Tibial nerve (tissue), 4 donors: ENCODE results near the gene AGAP3. TPM values are rescaled to one million over a fixed set of nuclear protein-coding genes. Genes with fewer than 3 reads are reported as not detected.

Experiments used
- DNase-seq, 2 donors: peaks; one replicate each; pipeline ENCODE4 v3.0.0-alpha.2; 2019; ENCODE audit warnings: low spot score in 2 of 2
- H3K27ac ChIP-seq, 4 donors: fragments of 200-600 bp; sonication (generic) in 3 of 4; one replicate each; pipeline ENCODE4 v1.5.1; 2017 to 2019; ENCODE audit warnings: mild to moderate bottlenecking in 1 of 4
- H3K27me3 ChIP-seq, 2 donors: fragments of 200-600 bp; sonication (generic) in 1 of 2; one replicate each; pipeline versions ENCODE4 v1.5.1 to v1.6.0; 2017 to 2019
- H3K36me3 ChIP-seq, 3 donors: fragments of 200-600 bp; sonication (generic); one replicate each; pipeline ENCODE4 v1.5.1; 2018 to 2019
- H3K4me1 ChIP-seq, 4 donors: fragments of 200-600 bp; sonication (generic) in 3 of 4; one replicate each; pipeline ENCODE4 v1.5.1; 2017 to 2019
- H3K4me3 ChIP-seq, 4 donors: fragments of 200-600 bp; sonication (generic) in 3 of 4; one replicate each; pipeline ENCODE4 v1.5.1; 2017 to 2019; ENCODE audit warnings: mild to moderate bottlenecking in 1 of 4, moderate library complexity in 1 of 4
- H3K9me3 ChIP-seq, 4 donors: fragments of 200-600 bp; sonication (generic) in 3 of 4; one replicate each; pipeline ENCODE4 v1.5.1; 2017 to 2019
- EP300 ChIP-seq, 2 donors: sonication (generic); formaldehyde crosslinking; IDR thresholded peaks; one replicate each; pipeline ENCODE4 v1.6.1; 2017; ENCODE audit warnings: antibody characterized with exemption in 2 of 2, mild to moderate bottlenecking in 1 of 2
- POLR2A ChIP-seq, 2 donors: fragments of 450-650 bp; IDR thresholded peaks; one replicate each; pipeline ENCODE4 v1.6.1; 2017; ENCODE audit warnings: antibody characterized with exemption in 2 of 2, mild to moderate bottlenecking in 2 of 2, moderate library complexity in 2 of 2
- WGBS, 2 donors: methylation state at CpG; one replicate each; pipeline ENCODE4 v1.1.5; 2018; 5-methylcytosine and 5-hydroxymethylcytosine counted together
- total RNA-seq, 4 donors: library from RNA; depleted of rRNA; stranded (reverse); fragments of >200 nt; gene quantifications; one replicate each; pipeline ENCODE4 v1.1.0, GENCODE V29; 2016
- TF ChIP-seq, protein P1 (sequence below), 5 experiments: fragments of 200-600 bp in 3 of 5; fragments of 450-650 bp in 2 of 5; sonication (generic) in 3 of 5; IDR thresholded peaks; one replicate each; pipeline ENCODE4 v1.5.1; 2016 to 2019; ENCODE audit warnings: antibody characterized with exemption in 5 of 5, mild to moderate bottlenecking in 3 of 5, moderate library complexity in 2 of 5

AGAP3 gene
- total RNA-seq, 4 donors from 2014 or later: 40.0 to 114 (median 87.2) TPM

DNA sequence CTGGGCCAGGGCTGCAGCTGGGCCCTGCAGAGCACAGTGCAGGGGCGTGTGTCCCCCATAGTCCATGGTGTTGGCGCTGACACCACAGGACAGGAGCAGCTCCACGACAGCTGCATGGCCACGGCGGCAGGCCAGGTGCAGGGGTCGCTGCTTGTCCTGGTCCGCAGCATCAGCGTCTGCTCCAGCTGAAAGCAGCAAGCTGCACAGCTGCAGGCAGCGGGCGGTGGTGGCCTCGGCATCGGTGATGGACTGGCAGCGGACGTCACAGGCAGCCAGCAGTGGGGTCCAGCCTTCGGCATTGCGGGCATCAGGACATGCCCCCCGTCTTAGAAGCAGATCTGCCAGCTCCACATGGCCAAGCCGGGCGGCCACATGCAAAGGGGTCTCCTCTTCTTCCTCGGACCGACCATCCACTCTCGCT is 94.7 kb downstream of the AGAP3 start:
- H3K27me3 ChIP-seq: peaks cover 0 to 28% of the 10 kb centered on the region in 2 donors
- no peaks in the 10 kb centered on the region for H3K9me3 ChIP-seq
- 91 to 93% methylated on average over 13 to 14 of the region's 22 CpGs for WGBS, 2 donors
- no peak overlapping the region for H3K4me3 ChIP-seq
- H3K36me3 ChIP-seq: no peaks in the 10 kb centered on the region
- TF ChIP-seq EP300 (IDR thresholded peaks at IDR 0.05): no peak
- TF ChIP-seq POLR2A (IDR thresholded peaks at IDR 0.05): no peak
- TF ChIP-seq, protein P1, sequence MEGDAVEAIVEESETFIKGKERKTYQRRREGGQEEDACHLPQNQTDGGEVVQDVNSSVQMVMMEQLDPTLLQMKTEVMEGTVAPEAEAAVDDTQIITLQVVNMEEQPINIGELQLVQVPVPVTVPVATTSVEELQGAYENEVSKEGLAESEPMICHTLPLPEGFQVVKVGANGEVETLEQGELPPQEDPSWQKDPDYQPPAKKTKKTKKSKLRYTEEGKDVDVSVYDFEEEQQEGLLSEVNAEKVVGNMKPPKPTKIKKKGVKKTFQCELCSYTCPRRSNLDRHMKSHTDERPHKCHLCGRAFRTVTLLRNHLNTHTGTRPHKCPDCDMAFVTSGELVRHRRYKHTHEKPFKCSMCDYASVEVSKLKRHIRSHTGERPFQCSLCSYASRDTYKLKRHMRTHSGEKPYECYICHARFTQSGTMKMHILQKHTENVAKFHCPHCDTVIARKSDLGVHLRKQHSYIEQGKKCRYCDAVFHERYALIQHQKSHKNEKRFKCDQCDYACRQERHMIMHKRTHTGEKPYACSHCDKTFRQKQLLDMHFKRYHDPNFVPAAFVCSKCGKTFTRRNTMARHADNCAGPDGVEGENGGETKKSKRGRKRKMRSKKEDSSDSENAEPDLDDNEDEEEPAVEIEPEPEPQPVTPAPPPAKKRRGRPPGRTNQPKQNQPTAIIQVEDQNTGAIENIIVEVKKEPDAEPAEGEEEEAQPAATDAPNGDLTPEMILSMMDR (IDR thresholded peaks at IDR 0.05): no peak
- H3K27ac ChIP-seq: no peak overlapping the region
- H3K4me1 ChIP-seq: no peaks in the 10 kb centered on the region
- DNase-seq: no peak

DNA sequence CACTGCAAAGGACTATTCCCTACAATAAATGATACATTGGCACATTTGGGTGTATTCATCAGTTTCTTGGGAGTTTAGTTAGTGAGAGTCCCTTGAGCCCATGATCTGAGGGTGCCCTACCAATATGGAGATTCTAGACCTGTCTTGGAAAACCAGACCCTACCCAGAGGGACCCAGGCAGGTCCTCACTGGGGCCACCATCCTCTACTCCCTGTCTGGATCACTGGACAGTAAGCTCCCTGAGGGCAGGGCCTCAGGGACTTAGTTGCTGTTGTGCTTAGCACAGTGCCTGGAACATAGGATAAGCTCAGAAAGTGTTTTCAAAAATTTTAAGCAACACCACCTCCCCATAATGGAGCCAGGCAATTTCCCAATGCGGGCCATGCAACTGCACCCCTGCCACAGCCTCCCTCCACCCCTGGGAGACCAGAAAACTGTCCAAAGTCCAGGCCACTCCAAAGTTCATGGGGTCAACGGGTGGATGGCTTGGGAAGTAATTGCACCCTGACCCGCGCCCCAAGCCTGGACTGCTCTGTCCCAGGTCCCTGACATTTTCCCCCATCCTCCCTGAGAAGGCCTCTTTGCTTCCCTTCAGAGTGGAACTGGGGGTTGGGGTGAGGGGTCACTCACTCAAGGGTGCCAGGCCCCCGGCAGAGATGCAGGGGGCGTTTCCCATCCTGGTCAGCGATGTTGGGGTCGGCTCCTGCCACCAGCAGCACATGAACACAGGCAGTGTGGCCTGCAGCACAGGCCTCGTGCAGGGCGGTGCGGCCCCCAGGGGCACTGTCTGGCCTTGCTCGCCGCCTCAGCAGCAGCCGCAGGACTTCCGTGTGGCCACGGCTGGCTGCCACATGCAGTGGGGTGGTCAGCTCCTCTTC is 99.7 kb downstream of the AGAP3 start:
- Histone ChIP-seq H3K4me1 (no peaks in the 10 kb centered on the region), H3K27me3 (peaks cover 0 to 16% of the 10 kb centered on the region in 2 donors), H3K36me3 (no peaks in the 10 kb centered on the region), H3K27ac (no peak overlapping the region), H3K9me3 (no peaks in the 10 kb centered on the region), H3K4me3 (no peak overlapping the region)
- TF ChIP-seq EP300 (IDR thresholded peaks at IDR 0.05) (no peak), POLR2A (IDR thresholded peaks at IDR 0.05) (no peak)
- TF ChIP-seq, protein P1 (IDR thresholded peaks at IDR 0.05): no peak
- no peak for DNase-seq
- 72 to 84% methylated on average over 5 to 10 of the region's 16 CpGs for WGBS, 2 donors

DNA sequence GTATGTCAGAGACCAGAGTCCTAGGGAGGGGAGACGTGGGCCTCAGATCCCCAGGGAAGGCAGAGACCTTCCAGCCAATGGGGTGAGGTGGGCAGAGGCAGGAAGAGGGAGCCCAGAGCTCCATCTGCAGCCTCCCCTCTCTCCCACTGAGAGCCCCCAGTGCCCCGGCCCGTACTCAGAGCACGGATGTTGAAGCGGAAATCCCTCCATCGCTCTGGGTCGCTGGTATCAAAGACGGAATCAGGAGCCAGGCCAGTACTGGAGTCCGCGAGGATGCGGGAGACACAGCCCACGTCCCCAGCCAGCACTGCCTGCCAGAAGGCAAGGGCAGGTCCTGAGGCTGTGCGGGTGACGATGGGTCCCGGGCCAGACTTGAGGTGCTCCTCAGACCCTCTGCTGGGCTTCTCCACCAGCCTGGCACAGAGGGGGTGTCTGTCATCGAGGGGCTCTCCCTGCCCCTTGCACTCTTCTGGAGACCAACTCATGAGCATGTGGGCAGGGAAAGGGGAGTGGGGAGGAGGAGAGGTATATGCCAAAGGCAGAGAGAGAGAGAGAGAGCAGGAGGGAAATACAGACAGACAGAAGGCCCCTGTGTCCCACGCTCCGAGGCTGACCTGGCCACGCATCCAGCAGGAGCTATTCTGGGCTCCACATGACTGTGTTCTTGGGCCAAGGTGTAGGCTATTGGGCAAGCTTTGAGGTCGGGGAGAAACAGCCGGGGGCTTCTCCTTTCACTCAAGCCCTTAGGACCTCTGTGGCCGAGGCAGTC is 100.5 kb downstream of the AGAP3 start, which contains the start of gene ASB10:
Gene ASB10 (minus strand): TSS at position 611 of the 769 bp plus-strand sequence. CDS start 120 bp downstream, at position 491.
- no peak for TF ChIP-seq POLR2A (IDR thresholded peaks at IDR 0.05)
- Histone ChIP-seq H3K4me1 (no peaks in the 10 kb centered on the region), H3K4me3 (no peak within 1 kb of the TSS), H3K27me3 (peaks cover 0 to 11% of the 10 kb centered on the region in 2 donors), H3K27ac (no peak within 1 kb of the TSS), H3K9me3 (no peaks in the 10 kb centered on the region), H3K36me3 (no peaks in the 10 kb centered on the region)
- WGBS, 2 donors: 55 to 70% methylated on average over 15 to 22 of the region's 22 CpGs
- DNase-seq: no peak

DNA sequence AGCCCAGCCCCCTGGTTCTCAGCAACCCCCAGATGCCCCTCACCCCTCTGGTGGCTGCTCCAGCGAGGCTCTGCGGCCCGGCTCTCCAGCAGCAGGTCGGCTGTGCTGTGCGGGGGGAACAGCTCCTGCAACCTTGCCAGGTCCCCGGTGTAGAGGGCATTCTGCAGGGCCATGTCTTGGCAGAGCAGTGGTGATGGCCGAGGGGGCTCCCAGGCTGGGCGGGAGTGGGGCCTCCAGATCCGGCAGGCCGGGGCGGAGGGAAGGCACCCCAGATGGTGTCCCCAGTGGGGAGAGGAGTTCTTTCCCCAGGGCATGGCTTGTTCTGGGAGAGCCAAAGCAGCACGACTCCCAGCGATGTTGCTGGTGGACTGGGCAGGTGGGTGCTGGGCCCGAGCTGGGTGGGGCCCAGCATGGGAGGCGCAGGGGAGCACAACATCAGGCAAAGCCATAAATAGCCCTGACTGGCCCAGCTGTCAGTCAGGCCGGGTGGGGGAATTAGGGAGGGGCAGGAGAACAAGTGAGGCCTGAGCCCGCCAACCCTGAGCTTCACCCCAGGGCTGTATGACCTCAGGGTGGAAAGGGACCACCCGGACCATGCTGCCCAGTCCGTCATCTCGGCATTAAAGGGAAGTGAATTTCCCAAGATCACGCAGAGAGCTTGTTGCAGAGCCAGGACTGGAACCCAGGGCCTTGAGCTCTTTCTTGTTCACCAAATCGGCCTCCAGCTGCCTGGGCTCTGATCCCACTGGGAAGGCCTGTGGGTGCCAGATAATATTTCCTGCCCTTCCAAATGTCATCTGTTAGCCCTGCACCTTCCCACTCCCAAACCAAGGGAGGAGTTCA is 101.4 kb downstream of the AGAP3 start:
- Histone ChIP-seq H3K27me3 (peaks cover 0 to 11% of the 10 kb centered on the region in 2 donors), H3K36me3 (no peaks in the 10 kb centered on the region), H3K4me3 (no peak overlapping the region), H3K9me3 (no peaks in the 10 kb centered on the region), H3K27ac (no peak overlapping the region), H3K4me1 (no peaks in the 10 kb centered on the region)
- no peak for DNase-seq
- TF ChIP-seq EP300 (IDR thresholded peaks at IDR 0.05) (no peak), POLR2A (IDR thresholded peaks at IDR 0.05) (no peak)
- TF ChIP-seq, protein P1 (IDR thresholded peaks at IDR 0.05): no peak
- WGBS, 2 donors: 79 to 80% methylated on average over 8 to 18 of the region's 22 CpGs

DNA sequence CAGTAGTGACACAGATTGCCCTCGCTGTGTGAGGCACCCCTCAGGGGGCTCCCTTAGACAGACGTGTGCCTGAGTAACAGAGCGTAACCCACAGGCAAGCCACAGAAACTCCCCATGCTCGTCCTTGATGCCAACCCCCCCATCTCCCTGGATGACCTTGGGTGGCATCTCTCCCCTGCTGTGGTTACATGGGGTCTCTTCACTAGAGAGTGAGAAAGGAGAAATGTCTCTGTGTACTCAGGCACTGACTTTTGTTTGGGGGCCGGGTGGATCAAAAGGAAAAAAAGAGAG is 101.9 kb downstream of the AGAP3 start:
- H3K4me1 ChIP-seq: no peaks in the 10 kb centered on the region
- H3K9me3 ChIP-seq: no peaks in the 10 kb centered on the region
- 51 to 68% methylated on average over 5 of the region's 5 CpGs for WGBS, 2 donors
- H3K27ac ChIP-seq: no peak overlapping the region
- no peak for DNase-seq
- TF ChIP-seq POLR2A (IDR thresholded peaks at IDR 0.05): no peak
- TF ChIP-seq, protein P1 (IDR thresholded peaks at IDR 0.05): no peak
- TF ChIP-seq EP300 (IDR thresholded peaks at IDR 0.05): no peak
- no peak overlapping the region for H3K4me3 ChIP-seq
- H3K27me3 ChIP-seq: peaks cover 0 to 11% of the 10 kb centered on the region in 2 donors
- no peaks in the 10 kb centered on the region for H3K36me3 ChIP-seq
